ENCODE data around the gene DNM1. TPM values are rescaled to one million over a fixed set of nuclear protein-coding genes. Genes with fewer than 3 reads are reported as not detected.
A peak's percentile ranks its signal among the peaks of the same experiment; 100 is the strongest.

The DNM1 gene
- total and polyA plus RNA-seq, 10 of the 15 experiments (the other 5 are each of a cell fraction or from before 2014, with no cell fraction given) = 0.06 to 0.67 (median 0.19) TPM; not detected in 3

GRCh38 chr9:128276008-128276573, 72.9 kb downstream of the DNM1 start, which contains the start of gene SWI5 (continued):
- TF ChIP-seq, protein P1, sequence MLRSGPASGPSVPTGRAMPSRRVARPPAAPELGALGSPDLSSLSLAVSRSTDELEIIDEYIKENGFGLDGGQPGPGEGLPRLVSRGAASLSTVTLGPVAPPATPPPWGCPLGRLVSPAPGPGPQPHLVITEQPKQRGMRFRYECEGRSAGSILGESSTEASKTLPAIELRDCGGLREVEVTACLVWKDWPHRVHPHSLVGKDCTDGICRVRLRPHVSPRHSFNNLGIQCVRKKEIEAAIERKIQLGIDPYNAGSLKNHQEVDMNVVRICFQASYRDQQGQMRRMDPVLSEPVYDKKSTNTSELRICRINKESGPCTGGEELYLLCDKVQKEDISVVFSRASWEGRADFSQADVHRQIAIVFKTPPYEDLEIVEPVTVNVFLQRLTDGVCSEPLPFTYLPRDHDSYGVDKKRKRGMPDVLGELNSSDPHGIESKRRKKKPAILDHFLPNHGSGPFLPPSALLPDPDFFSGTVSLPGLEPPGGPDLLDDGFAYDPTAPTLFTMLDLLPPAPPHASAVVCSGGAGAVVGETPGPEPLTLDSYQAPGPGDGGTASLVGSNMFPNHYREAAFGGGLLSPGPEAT (IDR thresholded peaks at IDR 0.05; ENCODE audit: low read depth) = peak; percentile 76; the same call in 1 of the 2 replicates
- TF ChIP-seq RAD51 (IDR thresholded peaks at IDR 0.05) = peak; percentile 75
- peak; percentile 86 for TF ChIP-seq BACH1 (IDR thresholded peaks at IDR 0.05; ENCODE audit: borderline replicate concordance)
- no peak for TF ChIP-seq ESRRA (IDR thresholded peaks at IDR 0.05; ENCODE audit: low read length)
- no peak for TF ChIP-seq PAX8 (IDR thresholded peaks at IDR 0.05)
- TF ChIP-seq ZNF207 (IDR thresholded peaks at IDR 0.05; ENCODE audit: borderline replicate concordance) = no peak
- TF ChIP-seq MYC (IDR thresholded peaks at IDR 0.05; ENCODE audit: insufficient read depth, insufficient read length, insufficient replicate concordance, low read length, severe bottlenecking) = peak; percentile 73
- peak; percentile 32; the same call in 1 of the 2 replicates for TF ChIP-seq EED (IDR thresholded peaks at IDR 0.05; ENCODE audit: low read depth)
- peak; percentile 82 for TF ChIP-seq IKZF1 (conservative IDR thresholded peaks at IDR 0.05)
- TF ChIP-seq LARP7 (IDR thresholded peaks at IDR 0.05) = peak; percentile 80
- peak; percentile 19; the same call in 1 of the 2 replicates for TF ChIP-seq DPF2 (IDR thresholded peaks at IDR 0.05)
- TF ChIP-seq TCF12 (IDR thresholded peaks at IDR 0.05; ENCODE audit: low read depth, low read length) = peak; percentile 17; the same call in 1 of the 2 replicates
- TF ChIP-seq EGR1 (IDR thresholded peaks at IDR 0.05; ENCODE audit: borderline replicate concordance in 1 of 2, low read depth in 2 of 2, low read length in 2 of 2) = no peak
- 0 out of 2 replicates have a peak, but pooled peaks have one; percentile 47 for TF ChIP-seq WRNIP1 (IDR thresholded peaks at IDR 0.05; ENCODE audit: borderline replicate concordance, low read depth, low read length)
- TF ChIP-seq SIN3A (IDR thresholded peaks at IDR 0.05; ENCODE audit: low read depth, low read length) = peak; percentile 36; the same call in 1 of the 2 replicates
- TF ChIP-seq MTA2 (IDR thresholded peaks at IDR 0.05; ENCODE audit: low read depth) = 0 out of 2 replicates have a peak, but pooled peaks have one; percentile 44
- TF ChIP-seq RELA (IDR thresholded peaks at IDR 0.05; ENCODE audit: borderline replicate concordance, partially characterized antibody) = no peak
- peak; percentile 76; the same call in 1 of the 2 replicates for TF ChIP-seq PKNOX1 (IDR thresholded peaks at IDR 0.05)
- peak; percentile 15 for TF ChIP-seq SKIL (IDR thresholded peaks at IDR 0.05; ENCODE audit: low read depth, poor library complexity, severe bottlenecking)
- TF ChIP-seq, protein P2, sequence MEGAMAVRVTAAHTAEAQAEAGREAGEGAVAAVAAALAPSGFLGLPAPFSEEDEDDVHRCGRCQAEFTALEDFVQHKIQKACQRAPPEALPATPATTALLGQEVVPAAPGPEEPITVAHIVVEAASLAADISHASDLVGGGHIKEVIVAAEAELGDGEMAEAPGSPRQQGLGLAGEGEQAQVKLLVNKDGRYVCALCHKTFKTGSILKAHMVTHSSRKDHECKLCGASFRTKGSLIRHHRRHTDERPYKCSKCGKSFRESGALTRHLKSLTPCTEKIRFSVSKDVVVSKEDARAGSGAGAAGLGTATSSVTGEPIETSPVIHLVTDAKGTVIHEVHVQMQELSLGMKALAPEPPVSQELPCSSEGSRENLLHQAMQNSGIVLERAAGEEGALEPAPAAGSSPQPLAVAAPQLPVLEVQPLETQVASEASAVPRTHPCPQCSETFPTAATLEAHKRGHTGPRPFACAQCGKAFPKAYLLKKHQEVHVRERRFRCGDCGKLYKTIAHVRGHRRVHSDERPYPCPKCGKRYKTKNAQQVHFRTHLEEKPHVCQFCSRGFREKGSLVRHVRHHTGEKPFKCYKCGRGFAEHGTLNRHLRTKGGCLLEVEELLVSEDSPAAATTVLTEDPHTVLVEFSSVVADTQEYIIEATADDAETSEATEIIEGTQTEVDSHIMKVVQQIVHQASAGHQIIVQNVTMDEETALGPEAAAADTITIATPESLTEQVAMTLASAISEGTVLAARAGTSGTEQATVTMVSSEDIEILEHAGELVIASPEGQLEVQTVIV (IDR thresholded peaks at IDR 0.05; ENCODE audit: borderline replicate concordance, partially characterized antibody) = peak; percentile 48
